Measurements from ENCODE around the gene POP4. TPM values are rescaled to one million over a fixed set of nuclear protein-coding genes. Genes with fewer than 3 reads are reported as not detected.

POP4 gene
- total and polyA plus RNA-seq, 9 of the 15 experiments (the other 6 are each of a cell fraction or from before 2014, with no cell fraction given) = 42.1 to 128 (median 99.0) TPM

GRCh38 chr19:29583196-29583999 is 22.7 kb upstream of the POP4 start:
- POLR2A ChIA-PET = interaction anchor here (0.5 to 1.7 kb wide), 4 partner anchors 10 to 96 kb away, joined by 3 to 5 read pairs (median 4); no protein-coding TSS in a partner anchor
- ATAC-seq (no peak), FAIRE-seq (no peak), DNase-seq (ENCODE audit: extremely low read depth in 1 of 4, low spot score in 3 of 4) (no peak)
- H3K4me1 ChIP-seq (replicated peaks in 1 of 2; ENCODE audit: control insufficient read depth in 2 of 2, insufficient read depth in 2 of 2, low read length in 2 of 2) = no peaks in the 10 kb centered on the region
- H3K27me3 ChIP-seq (ENCODE audit: control insufficient read depth in 2 of 2, insufficient read depth in 2 of 2, low read length in 2 of 2) = peaks cover 0 to 11% of the 10 kb centered on the region in 2 experiments; a peak in 1 of 5 replicates
- H3K9ac ChIP-seq (ENCODE audit: insufficient read depth in 1 of 2, low read depth in 2 of 2, low read length in 2 of 2) = no peak overlapping the region
- in situ Hi-C loops (cut with MboI) (loop anchor here (25.0 kb wide), 1 partner anchor 846 kb away; no protein-coding TSS in a partner anchor), intact Hi-C loops (cut with micrococcal nuclease) (no loop called here)
- no peaks in the 10 kb centered on the region for H3K9me1 ChIP-seq (ENCODE audit: control insufficient read depth, insufficient read depth, low read length)
- H4K20me1 ChIP-seq (replicated peaks; ENCODE audit: control insufficient read depth, insufficient read depth, low read length) = no peaks in the 10 kb centered on the region
- no peak overlapping the region for H3K27ac ChIP-seq (ENCODE audit: extremely low read depth, low read depth, low read length)
- H2AFZ ChIP-seq (ENCODE audit: low read depth, low read length) = no peak overlapping the region
- no peak overlapping the region for H3K4me2 ChIP-seq (ENCODE audit: insufficient read depth, low read length)
- WGBS (ENCODE audit: insufficient coverage, low coverage, missing lambda C conversion rate) = no CpG with 5 or more reads among the region's 1 CpG
- BruUV-seq (replicated peaks) = no TSS peak
- CTCF ChIA-PET (ENCODE audit: low intra/inter-chr PET ratio) = no interaction called here
- no peak overlapping the region for H3K4me3 ChIP-seq
- no peaks in the 10 kb centered on the region for H3K9me3 ChIP-seq (replicated peaks; ENCODE audit: control insufficient read depth, insufficient read depth, low read depth, low read length)
- H3K79me2 ChIP-seq (ENCODE audit: control insufficient read depth, insufficient read depth, low read length) = no peaks in the 10 kb centered on the region
- TF ChIP-seq FOSL1 (tag; conservative IDR thresholded peaks at IDR 0.05) (0 out of 2 replicates have a peak, but pooled peaks have one; percentile 24), MITF (IDR thresholded peaks at IDR 0.05) (no peak), ZNF717 (CRISPR knock-in tag; IDR thresholded peaks at IDR 0.05) (no peak), CBFB (CRISPR knock-in tag; IDR thresholded peaks at IDR 0.05) (no peak), ZNF253 (CRISPR knock-in tag; conservative IDR thresholded peaks at IDR 0.05) (no peak), ELF4 (CRISPR knock-in tag; IDR thresholded peaks at IDR 0.05) (no peak), TARDBP (IDR thresholded peaks at IDR 0.05) (no peak), CEBPB (tag; IDR thresholded peaks at IDR 0.05) (no peak)
- H3K36me3 ChIP-seq (ENCODE audit: control insufficient read depth, insufficient read depth, low read length) = no peaks in the 10 kb centered on the region

All from K562 (cell line).